GM08714 (cell line): ENCODE measurements around the gene NRXN2.
"Not testable (repeated sequence)": the region's sequence is repeated elsewhere in the genome, so short reads cannot be mapped to it uniquely, and the experiment has no call there.

ENCODE experiments used
- H3K4me3 ChIP-seq: fragments of 200-500 bp; sonication (Bioruptor generic); 2 replicates; pipeline ENCODE4 v1.5.1; 2014; ENCODE audit warnings: mild to moderate bottlenecking, low read length, inconsistent platforms
- ZNF274 ChIP-seq: IDR thresholded peaks from 2 replicates; pipeline ENCODE4 v1.6.1; 2012; ENCODE audit warnings: mild to moderate bottlenecking, low read depth, low read length

The NRXN2 gene

DNA sequence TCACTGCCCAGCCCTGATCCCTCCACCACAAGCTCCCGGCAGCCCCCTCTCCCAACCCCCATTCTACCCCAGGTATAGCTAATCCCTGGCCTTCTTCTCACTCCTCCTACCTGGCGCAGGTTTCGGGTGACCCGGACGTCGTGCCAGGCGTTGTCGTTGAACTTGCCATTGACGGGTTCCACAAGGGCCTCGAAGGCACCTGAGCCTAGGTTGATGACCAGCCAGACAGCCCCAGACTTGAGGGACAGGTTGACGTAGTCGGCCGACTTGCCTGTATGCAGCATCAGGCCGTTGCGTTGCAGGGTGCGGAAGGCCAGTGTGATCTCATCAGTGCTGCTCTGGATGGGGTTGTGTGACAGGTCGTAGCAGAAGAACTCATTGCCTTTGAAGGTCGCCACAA lies 37.5 kb downstream of the NRXN2 start:
- TF ChIP-seq ZNF274, result no peak
- no peak overlapping the region for H3K4me3 ChIP-seq

DNA sequence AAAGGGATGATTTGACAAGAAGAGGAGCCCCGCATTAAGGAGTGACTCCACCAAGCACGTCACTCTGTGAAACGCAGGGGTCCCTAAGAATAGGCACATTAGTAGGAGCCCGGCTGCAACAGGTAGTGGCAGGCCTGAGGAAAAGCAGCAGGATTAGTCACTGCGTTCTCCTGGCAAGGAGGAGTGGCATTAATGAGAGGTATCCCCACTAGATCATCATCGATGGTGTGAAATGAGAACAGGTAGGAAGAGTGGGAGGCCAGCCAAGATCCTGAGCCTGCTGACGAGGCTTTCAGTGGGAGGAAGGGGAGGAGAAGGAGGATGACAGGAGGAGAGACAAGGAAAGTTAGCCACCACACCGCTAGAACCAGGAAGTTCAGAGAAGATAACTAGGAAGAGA lies 38.6 kb downstream of the NRXN2 start:
- TF ChIP-seq ZNF274, result no peak
- no peak overlapping the region for H3K4me3 ChIP-seq

DNA sequence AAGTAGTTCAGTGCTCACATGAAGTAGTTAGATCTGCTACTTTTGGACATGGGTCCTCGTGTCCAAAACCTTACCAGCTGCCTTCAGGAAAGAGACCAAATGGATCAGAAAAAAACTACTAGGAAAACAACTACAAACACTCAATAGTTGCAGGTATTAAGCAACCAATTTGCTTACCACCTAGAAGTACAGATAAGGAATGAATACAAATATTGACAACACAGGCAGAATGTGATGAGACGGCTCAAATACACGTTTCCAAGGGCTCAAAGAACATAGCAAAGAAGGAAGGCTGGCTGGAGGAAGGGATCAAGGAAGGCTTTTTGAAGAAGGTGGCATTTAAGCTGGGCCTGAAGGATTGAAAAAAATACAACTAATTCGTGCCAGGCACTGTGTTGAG lies 41.8 kb downstream of the NRXN2 start:
- no peak for TF ChIP-seq ZNF274
- no peak overlapping the region for H3K4me3 ChIP-seq

DNA sequence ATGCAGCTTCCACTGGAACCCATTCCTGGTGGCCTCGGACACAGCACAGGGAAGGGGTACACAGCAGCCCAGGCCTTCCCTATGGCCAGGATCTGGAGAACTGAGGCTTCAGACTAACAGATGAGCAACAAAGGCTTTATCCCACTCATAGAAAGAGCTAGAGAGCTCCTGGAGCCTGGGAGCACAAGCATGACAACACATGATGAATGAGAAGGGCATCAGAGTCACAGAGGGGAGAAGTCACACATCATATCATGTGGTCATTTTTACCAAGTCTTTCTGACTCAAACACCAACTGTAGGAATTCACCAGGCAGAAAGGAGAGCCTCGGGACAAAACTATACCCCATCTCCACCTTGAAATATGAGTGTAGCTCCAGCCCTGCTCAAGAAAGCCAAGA lies 43.2 kb downstream of the NRXN2 start:
- no peak overlapping the region for H3K4me3 ChIP-seq
- no peak for TF ChIP-seq ZNF274

DNA sequence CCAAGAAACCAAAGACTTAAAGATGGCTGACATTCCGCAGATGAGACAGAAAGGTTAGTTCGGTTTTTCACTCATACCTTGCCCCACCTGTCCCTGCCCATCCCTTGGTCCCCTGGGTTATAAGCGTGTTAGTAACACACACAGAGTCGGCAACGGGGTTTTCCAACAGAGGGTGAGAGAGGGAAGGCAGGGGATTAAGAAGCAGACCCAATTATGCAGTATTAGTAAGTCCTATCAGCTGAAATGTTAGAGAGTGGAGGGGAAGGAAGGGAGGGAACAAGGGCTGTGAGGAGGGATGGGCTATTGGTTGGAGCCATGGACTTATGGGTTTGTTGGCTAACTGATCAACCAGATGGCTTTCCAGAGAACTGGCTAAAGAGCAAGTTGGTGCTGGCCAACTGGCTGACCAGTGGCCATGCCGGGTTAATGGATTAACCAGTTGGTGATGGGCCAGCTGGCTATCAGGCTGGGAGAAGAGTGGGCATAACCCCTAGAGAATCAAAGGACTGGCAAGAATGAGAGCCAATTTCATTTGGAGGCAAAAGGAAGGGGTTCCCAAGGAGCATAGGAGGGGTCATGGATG lies 45.5 kb downstream of the NRXN2 start:
- TF ChIP-seq ZNF274, result no peak
- H3K4me3 ChIP-seq, result no peak overlapping the region

DNA sequence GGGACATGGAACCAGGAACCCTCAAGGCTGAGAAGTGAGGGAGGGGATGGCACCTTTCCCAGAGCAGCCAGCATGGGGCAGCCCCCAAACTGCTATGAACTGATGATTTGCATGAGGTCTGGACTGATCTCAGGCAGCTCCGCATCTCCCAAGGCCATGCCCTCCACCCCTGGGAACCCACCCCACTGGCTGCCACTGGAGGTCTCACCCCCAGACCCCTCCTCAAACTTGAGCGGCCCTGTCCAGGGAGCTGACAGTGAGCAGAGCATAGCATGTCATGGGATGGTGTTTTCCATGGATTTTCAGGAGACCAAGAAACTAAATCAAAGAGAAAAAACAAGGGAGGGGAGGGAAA lies 46.8 kb downstream of the NRXN2 start:
- no peak overlapping the region for H3K4me3 ChIP-seq
- no peak for TF ChIP-seq ZNF274

DNA sequence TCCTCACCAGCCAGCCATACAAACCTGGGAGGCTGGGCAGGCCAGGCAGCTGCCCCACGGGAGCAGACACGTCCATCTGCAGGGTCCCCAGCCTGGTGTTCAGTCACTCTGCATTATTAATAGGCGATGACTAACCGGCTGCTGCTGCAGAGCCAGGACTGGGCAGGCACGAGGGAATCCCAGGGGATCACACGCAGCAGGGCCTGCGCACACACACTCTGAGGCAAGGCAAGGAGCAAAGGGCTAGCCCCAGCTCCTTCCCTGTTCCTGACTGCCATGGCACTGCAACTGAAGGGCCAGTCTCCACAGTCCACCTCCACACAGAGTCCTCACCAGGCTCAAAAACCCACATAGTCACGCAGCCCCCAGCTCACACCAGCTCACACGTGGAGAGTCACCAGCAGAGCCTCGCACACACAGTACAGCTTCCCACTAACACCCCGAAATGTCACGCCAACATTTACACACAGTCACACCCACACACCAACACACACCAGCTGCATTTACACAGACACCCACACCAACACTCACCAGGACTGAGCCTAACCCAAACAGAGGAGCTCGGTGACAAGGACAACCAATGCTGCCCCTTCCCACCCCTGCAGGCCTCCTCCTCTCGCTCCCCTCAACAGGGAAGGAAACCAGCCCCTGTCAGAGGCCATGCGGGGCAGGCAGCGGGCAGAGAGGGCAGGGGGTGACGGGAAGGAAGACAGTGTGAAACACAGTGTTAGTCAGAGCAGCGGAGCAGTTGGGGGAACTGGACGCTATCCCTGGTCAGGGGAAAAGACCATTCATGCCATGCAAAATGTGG lies 47.3 kb downstream of the NRXN2 start:
- no peak for TF ChIP-seq ZNF274
- no peak overlapping the region for H3K4me3 ChIP-seq

DNA sequence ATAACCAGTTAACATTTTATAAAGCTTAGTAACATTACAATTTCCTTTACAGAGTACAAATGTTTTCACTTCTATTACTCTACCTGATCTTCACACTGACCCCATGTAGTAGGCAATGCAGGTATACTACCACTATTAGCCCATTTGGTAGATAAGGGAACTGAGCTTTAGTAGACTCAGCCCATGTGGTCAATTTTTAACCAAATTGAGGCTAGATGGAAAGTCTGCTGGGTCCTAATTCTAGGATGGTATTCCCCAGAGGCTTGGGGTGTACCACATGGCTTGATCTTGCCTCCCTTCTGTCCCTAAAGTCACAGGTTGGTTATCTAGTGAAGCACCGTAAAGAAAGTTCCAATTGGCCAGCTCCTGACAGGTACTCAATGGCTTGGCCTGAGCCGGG lies 48.2 kb downstream of the NRXN2 start:
- TF ChIP-seq ZNF274, result no peak
- no peak overlapping the region for H3K4me3 ChIP-seq

DNA sequence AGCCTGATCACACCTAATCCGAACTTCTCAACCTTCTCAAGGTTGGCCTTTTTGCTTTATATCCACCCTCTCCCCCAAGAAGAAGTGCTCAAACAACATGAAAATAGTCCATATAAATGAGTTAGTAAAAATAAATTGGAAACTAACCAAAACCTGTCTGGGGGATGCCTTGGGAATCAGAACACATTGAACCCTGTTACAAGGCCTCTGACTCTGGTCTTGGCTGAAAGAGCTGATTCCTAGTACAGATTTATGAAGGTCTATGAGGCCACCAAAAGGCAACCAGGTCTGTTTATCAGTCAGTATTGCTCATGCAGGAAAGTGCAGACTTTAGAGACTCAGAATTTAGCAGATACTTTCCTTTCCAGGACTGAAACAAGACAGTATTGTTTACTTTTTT lies 49.7 kb downstream of the NRXN2 start:
- TF ChIP-seq ZNF274, result no peak
- no peak overlapping the region for H3K4me3 ChIP-seq

DNA sequence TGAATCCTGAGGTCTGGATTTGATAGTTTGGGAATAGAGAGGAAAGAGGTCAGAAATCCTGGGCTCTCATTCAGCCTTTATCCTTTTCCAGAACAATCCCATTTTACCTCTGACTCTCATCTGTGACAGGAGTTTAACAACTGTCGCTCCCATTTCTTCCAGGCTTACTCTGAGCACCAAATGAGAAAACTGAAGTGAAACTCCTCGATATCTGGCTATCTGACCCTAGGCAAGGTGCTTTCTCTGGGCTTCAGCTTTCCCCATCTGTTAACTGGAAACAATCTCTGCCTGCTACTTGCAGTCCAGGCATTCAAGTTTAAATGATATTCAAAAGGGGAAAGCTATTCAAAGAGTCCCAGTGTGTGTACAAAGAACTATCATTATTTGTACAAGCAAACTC lies 50.1 kb downstream of the NRXN2 start:
- H3K4me3 ChIP-seq, result no peak overlapping the region
- TF ChIP-seq ZNF274, result no peak

DNA sequence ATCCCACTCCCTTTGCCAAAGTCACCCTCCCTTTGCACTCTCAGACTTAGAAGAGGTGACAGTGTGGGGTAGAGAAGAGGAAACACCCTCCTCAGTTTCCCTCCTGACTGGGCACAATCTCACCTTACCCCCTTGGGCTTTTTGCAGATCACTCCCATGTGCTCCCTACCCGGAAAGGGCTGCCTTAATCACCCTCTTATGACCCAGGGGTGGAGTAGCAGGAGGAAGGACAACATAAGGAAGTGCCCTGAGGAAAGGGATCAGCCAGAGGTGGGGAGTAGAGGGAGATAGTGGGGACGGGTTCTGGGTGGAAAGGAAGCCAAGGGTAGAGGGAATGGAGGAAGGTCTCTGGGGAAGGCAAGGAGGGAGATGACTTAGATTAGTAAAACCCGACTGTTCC lies 52.0 kb downstream of the NRXN2 start:
- H3K4me3 ChIP-seq, result no peak overlapping the region
- TF ChIP-seq ZNF274, result no peak

DNA sequence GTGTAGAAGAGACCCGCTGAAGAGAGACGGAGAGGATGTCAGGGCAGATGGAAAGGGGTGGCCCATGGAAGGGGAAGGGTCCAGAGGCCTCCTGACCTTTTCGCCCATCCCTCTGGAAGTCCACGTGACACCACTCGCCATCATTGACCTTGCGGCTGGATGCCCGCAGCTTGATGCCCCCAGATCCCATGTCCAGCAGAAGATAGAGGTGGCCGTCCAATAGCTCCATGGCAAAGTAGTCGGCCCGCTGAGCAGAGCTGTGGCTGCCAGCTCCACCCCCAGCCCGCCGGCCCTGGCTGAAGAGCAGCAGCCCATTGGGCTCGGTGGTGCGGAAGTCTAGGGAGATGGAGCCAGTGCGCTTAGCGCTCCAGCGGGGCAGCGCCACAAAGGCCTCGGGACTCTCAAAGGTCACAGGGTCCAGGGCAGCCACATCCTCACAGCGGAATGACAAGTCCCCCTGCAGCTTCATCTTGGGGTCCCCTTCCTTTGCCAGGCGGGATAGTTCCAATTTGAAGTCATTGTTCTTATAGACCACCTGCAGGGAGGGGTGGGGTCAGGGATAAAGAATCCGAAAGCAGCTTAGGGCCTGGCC lies 55.7 kb downstream of the NRXN2 start:
- H3K4me3 ChIP-seq, result no peak overlapping the region
- TF ChIP-seq ZNF274, result no peak

DNA sequence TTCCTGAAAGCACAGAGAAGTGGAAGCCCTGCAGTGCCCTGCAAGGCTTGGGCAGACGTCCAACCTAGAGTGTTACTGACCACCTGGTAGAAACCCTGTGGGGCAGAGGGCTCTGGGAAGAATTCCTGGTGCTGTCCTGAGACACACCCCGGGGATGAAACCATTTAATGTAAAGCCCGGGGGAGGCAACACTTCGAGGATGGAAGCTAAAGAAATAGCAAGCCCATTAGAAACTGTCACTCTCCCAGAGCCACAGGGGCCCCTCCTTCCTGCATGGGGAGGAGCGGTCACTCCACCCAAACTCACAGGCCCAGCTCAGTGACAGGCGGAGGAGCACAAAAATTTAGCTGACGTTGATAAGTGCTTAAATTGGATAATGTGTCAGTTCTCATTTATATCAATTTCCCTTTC lies 57.6 kb downstream of the NRXN2 start:
- no peak for TF ChIP-seq ZNF274
- H3K4me3 ChIP-seq, result no peak overlapping the region

DNA sequence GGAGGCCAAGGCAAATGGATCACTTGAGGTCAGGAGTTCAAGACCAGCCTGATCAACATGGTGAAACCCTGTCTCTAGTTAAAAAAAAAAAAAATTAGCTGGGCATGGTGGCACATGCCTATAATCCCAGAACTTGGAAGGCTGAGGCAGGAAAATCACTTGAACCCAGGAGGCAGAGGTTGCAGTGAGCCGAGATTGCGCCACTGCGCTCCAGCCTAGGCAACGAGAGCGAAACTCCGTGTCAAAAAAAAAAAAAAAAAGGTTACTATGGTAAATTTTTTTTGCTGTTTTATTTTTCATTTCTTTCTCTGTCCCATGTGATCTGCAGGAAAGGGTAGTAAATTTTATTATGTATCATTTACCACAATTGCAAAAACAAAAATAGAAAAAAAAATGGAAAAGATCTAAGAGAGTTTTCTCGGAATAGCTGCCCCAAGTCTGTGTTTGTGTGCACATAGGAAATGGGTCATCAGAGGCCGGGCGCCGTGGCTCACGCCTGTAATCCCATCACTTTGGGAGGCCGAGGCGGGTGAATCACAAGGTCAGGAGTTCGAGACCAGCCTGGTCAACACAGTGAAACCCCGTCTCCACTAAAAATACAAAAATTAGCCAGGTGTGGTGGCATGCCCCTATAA lies 58.6 kb downstream of the NRXN2 start:
- H3K4me3 ChIP-seq, result not testable (repeated sequence)

DNA sequence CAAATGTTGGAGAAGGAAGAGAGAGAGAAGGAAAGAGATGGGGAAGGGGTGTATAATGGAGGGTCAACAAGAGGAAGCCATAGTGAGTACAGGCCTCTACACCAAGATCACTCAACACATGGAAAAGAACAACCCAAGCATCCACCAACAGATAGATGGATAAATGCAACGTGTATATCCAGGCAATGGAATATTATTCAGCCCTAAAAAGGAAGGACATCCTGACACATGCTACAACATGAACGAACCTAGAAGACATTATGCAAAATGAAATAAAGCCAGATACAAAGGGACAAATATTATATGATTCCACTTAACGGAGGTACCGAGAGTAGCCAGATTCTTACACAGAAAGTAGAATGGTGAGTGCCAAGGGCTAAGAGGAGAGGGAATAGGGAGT lies 59.3 kb downstream of the NRXN2 start:
- no peak overlapping the region for H3K4me3 ChIP-seq
- TF ChIP-seq ZNF274, result no peak
